ENCODE results near the gene LTB4R2.

The LTB4R2 gene

GRCh38 chr14:24309538-24310264, at the start of gene LTB4R2:
TSS of gene LTB4R2 (plus strand) at chr14:24310140. CDS start at chr14:24310665, 525 bp downstream.
- peak; percentile 25 for DNase-seq

GRCh38 chr14:24260780-24261157, 49.2 kb upstream of the LTB4R2 start:
- no peak for DNase-seq

- no peak for DNase-seq
Measured at GRCh38 chr14:24261256-24261968, 48.5 kb upstream of the LTB4R2 start.

GRCh38 chr14:24261969-24262327, 48.0 kb upstream of the LTB4R2 start:
- DNase-seq: no peak

GRCh38 chr14:24262821-24263733, 46.9 kb upstream of the LTB4R2 start, which contains the start of gene TGM1:
TSS of gene TGM1 (minus strand) at chr14:24263177. CDS start at chr14:24262352, 825 bp downstream.
- DNase-seq: no peak

GRCh38 chr14:24263848-24264247, 46.1 kb upstream of the LTB4R2 start:
- no peak for DNase-seq

GRCh38 chr14:24264298-24264697, 45.6 kb upstream of the LTB4R2 start:
- DNase-seq: no peak

GRCh38 chr14:24266344-24267244, 43.3 kb upstream of the LTB4R2 start:
- DNase-seq: no peak

- no peak for DNase-seq
Measured at GRCh38 chr14:24267516-24267915, 42.4 kb upstream of the LTB4R2 start.

- DNase-seq: no peak
Measured at GRCh38 chr14:24268225-24268624, 41.7 kb upstream of the LTB4R2 start.

GRCh38 chr14:24269368-24269767, 40.6 kb upstream of the LTB4R2 start:
- no peak for DNase-seq

GRCh38 chr14:24269910-24270536, 39.9 kb upstream of the LTB4R2 start:
- DNase-seq: no peak

GRCh38 chr14:24270537-24271133, 39.3 kb upstream of the LTB4R2 start:
- DNase-seq: no peak

- DNase-seq: peak; percentile 98
Measured at GRCh38 chr14:24271134-24271833, 38.7 kb upstream of the LTB4R2 start, which contains the start of gene RABGGTA. TSS of gene RABGGTA (minus strand) at chr14:24271597. CDS start at chr14:24271115, 482 bp downstream.

GRCh38 chr14:24271834-24272263, 38.1 kb upstream of the LTB4R2 start:
- no peak for DNase-seq

- no peak for DNase-seq
Measured at GRCh38 chr14:24272467-24272866, 37.5 kb upstream of the LTB4R2 start.

- no peak for DNase-seq
Measured at GRCh38 chr14:24273422-24273998, 36.4 kb upstream of the LTB4R2 start.

GRCh38 chr14:24274101-24274543, 35.8 kb upstream of the LTB4R2 start:
- DNase-seq: no peak

- no peak for DNase-seq
Measured at GRCh38 chr14:24277071-24277470, 32.9 kb upstream of the LTB4R2 start.

Measured in DMS79 treated with DMSO at 0.1 percent for 48 hours (cell line).